Glutamatergic neuron (in vitro differentiated cells): ENCODE results near the gene CNTNAP2. TPM values are rescaled to one million over a fixed set of nuclear protein-coding genes. Genes with fewer than 3 reads are reported as not detected.

ENCODE experiments used
- DNase-seq: peaks from one replicate; pipeline ENCODE4 v3.0.0; 2022
- H3K27ac Mint-ChIP-seq: one replicate; pipeline ENCODE4 v1.8.0; 2020; ENCODE audit warnings: mild to moderate bottlenecking, mixed read lengths, inconsistent platforms; ENCODE audit not compliant: unreplicated experiment
- H3K27me3 Mint-ChIP-seq: one replicate; pipeline ENCODE4 v1.8.0; 2020; ENCODE audit warnings: mild to moderate bottlenecking, moderate library complexity, mixed read lengths, inconsistent platforms; ENCODE audit not compliant: unreplicated experiment
- H3K36me3 Mint-ChIP-seq: one replicate; pipeline ENCODE4 v1.8.0; 2020; ENCODE audit warnings: mild to moderate bottlenecking, mixed read lengths, inconsistent platforms; ENCODE audit not compliant: unreplicated experiment
- H3K4me1 Mint-ChIP-seq: one replicate; pipeline ENCODE4 v1.8.0; 2020; ENCODE audit warnings: mild to moderate bottlenecking, low read depth, mixed read lengths, inconsistent platforms; ENCODE audit not compliant: unreplicated experiment
- H3K4me3 Mint-ChIP-seq: one replicate; pipeline ENCODE4 v1.8.0; 2020; ENCODE audit warnings: mild to moderate bottlenecking, mixed read lengths, inconsistent platforms; ENCODE audit not compliant: unreplicated experiment
- H3K9me3 Mint-ChIP-seq: one replicate; pipeline ENCODE4 v1.8.0; 2020; ENCODE audit warnings: mild to moderate bottlenecking, moderate library complexity, mixed read lengths, inconsistent platforms; ENCODE audit not compliant: unreplicated experiment
- CTCF ChIP-seq: fragments of 200-600 bp; sonication (generic); IDR thresholded peaks from one replicate; pipeline ENCODE4 v1.5.0; 2021; ENCODE audit not compliant: partially characterized antibody, unreplicated experiment
- total RNA-seq: library from RNA; stranded (reverse); fragmentation: NEBNext Ultra II Directional; extraction: Animal tissue kit (Norgen Biotek cat#: 25700); gene quantifications from one replicate; pipeline ENCODE4 v1.2.1, GENCODE V29; 2021; ENCODE audit not compliant: unreplicated experiment

CNTNAP2 gene
- total RNA-seq, 1 donor from 2014 or later: 25.8 TPM

GRCh38 chr7:148275359-148275890 lies 2158.8 kb downstream of the CNTNAP2 start:
- no peak for TF ChIP-seq CTCF
- H3K27ac Mint-ChIP-seq: no peak overlapping the region
- DNase-seq: no peak
- H3K36me3 Mint-ChIP-seq: peaks cover 8% of the 10 kb centered on the region
- peaks cover 2% of the 10 kb centered on the region for H3K27me3 Mint-ChIP-seq
- H3K4me1 Mint-ChIP-seq: no peaks in the 10 kb centered on the region
- H3K4me3 Mint-ChIP-seq: no peak overlapping the region
- H3K9me3 Mint-ChIP-seq: peaks cover 9% of the 10 kb centered on the region

DNA sequence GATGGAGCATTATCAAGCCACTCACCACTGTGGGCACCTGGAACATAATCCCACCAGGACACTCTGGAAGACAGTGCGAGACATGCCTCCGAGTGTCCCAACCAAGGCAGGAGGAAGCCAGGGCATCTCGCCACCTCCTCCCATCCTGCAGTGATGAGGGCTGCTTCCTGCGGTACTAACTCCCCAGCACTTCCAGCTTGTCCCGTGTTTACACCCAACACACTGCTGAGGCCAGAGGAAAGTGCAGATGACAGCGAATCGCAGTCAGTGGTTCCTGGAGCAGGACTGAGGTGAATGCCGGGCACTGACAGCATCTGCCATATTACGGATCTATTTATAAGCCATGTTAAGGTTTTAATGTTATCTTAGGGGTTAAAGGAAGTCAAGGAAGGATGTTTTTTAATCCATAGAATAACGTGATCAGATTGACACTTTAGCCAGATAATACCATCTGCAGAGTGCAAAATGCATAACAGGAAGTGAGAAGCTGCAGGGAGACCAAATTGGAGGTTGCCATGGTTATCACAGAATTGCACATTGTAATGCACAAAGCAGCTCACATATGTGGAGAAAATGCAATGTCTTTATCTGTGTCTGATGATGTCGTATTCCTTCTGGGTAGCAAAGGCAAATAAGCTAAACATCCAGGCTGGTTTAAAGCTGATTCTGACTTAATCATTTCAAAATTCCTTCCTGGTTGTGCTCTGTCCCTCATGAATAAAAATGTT lies 2159.9 kb downstream of the CNTNAP2 start:
- no peaks in the 10 kb centered on the region for H3K4me1 Mint-ChIP-seq
- DNase-seq: no peak
- no peak overlapping the region for H3K4me3 Mint-ChIP-seq
- H3K9me3 Mint-ChIP-seq: peaks cover 9% of the 10 kb centered on the region
- H3K27ac Mint-ChIP-seq: no peak overlapping the region
- H3K27me3 Mint-ChIP-seq: peaks cover 2% of the 10 kb centered on the region
- H3K36me3 Mint-ChIP-seq: peaks cover 8% of the 10 kb centered on the region
- TF ChIP-seq CTCF: no peak

GRCh38 chr7:148277042-148277660 lies 2160.6 kb downstream of the CNTNAP2 start:
- no peak for TF ChIP-seq CTCF
- H3K4me1 Mint-ChIP-seq: no peaks in the 10 kb centered on the region
- H3K36me3 Mint-ChIP-seq: peaks cover 8% of the 10 kb centered on the region
- no peak overlapping the region for H3K4me3 Mint-ChIP-seq
- H3K27ac Mint-ChIP-seq: no peak overlapping the region
- DNase-seq: no peak
- H3K27me3 Mint-ChIP-seq: peaks cover 2% of the 10 kb centered on the region
- peaks cover 9% of the 10 kb centered on the region for H3K9me3 Mint-ChIP-seq

GRCh38 chr7:148286150-148286549 lies 2169.5 kb downstream of the CNTNAP2 start:
- Mint-ChIP-seq H3K27me3 (no peaks in the 10 kb centered on the region), H3K36me3 (peaks cover 4% of the 10 kb centered on the region), H3K27ac (no peak overlapping the region), H3K4me1 (peaks cover 4% of the 10 kb centered on the region), H3K9me3 (no peaks in the 10 kb centered on the region), H3K4me3 (no peak overlapping the region)
- peak; percentile 25 for DNase-seq
- no peak for TF ChIP-seq CTCF

DNA sequence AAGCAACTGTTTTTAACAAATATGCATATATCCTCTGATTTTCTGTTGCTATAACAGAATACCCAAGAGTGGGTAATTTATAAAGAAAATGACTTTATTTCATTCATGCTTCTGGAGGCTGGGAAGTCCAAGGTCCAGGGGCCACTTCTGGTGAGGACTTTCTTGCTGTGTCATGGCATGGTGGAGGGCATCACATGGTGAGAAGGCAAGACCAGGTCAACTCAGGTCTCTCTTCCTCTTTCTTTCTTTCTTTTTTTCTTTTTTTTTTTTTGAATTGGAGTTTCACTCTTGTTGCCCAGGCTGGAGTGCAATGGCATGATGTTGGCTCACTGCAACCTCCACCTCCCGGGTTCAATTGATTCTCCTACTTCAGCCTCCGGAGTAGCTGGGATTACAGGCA lies 2170.9 kb downstream of the CNTNAP2 start:
- H3K4me1 Mint-ChIP-seq: peaks cover 6% of the 10 kb centered on the region
- H3K36me3 Mint-ChIP-seq: peaks cover 4% of the 10 kb centered on the region
- H3K9me3 Mint-ChIP-seq: no peaks in the 10 kb centered on the region
- no peak for DNase-seq
- no peaks in the 10 kb centered on the region for H3K27me3 Mint-ChIP-seq
- no peak overlapping the region for H3K27ac Mint-ChIP-seq
- H3K4me3 Mint-ChIP-seq: no peak overlapping the region
- no peak for TF ChIP-seq CTCF
